Measurements from ENCODE around the gene KIAA0040.

Gene KIAA0040

DNA sequence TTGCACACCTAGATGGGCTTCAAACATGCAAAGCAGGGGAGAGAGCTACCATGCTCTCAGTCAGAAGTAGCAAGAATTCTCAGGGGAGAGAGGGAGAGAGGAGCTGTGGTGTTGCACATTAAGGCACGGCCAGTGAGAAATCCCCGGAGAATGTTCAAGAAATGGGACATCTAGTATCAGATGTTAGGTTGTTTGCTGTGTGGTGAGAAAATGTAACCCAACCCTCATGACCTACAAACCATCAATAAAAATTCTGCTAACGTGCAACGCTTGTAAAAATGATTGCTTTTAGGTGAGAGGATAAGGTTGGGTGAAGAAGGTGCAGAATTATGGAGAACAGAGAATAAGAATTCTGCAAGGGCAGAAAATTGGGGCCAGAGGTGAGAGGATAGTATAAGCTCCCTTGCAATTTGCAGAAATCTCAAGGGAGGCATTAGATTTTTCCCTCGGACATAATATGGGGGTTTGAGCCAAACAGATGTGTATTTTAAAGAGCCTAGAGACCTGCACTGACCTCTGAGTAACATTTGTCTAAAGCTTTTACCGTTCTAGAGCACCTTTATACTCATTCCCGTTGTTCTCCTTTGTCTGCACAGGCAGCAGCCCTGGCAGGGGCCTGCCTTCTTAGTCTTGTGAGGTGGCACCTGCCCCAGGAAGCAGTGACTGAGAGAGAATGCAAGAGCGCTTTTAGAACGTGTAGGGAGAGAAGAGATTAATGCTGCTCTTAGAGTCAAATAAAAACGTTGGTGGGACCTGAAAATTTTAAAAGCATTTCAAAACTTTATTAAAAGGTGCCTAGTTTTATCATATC is 25.4 kb upstream of the KIAA0040 start:
- WGBS (ENCODE audit: extremely low coverage, insufficient coverage, low lambda C conversion rate), result no CpG with 5 or more reads among the region's 10 CpGs
- Histone ChIP-seq H2AK5ac (ENCODE audit: low read length) (no peak overlapping the region), H3K56ac (ENCODE audit: low read length) (no peak overlapping the region), H3K4me2 (ENCODE audit: low read length) (no peak overlapping the region), H3K27me3 (ENCODE audit: insufficient read depth, low read length, poor library complexity) (no peaks in the 10 kb centered on the region), H3K4me3 (ENCODE audit: low read length) (no peak overlapping the region), H4K8ac (ENCODE audit: low read depth, low read length) (no peak overlapping the region), H3K18ac (ENCODE audit: low read length) (no peak overlapping the region), H3K23ac (ENCODE audit: low read length) (no peak overlapping the region), H2BK120ac (ENCODE audit: low read depth, low read length) (no peak overlapping the region), H3K27ac (ENCODE audit: low read depth, low read length) (no peak overlapping the region), H3K9ac (ENCODE audit: low read length) (no peak overlapping the region), H3K36me3 (ENCODE audit: control insufficient read depth, insufficient read depth, low read length) (no peaks in the 10 kb centered on the region), H2BK15ac (replicated peaks; ENCODE audit: low read depth) (no peak overlapping the region), H4K5ac (ENCODE audit: low read length) (no peak overlapping the region), H3K79me1 (ENCODE audit: low read length) (no peaks in the 10 kb centered on the region), H2BK5ac (ENCODE audit: low read length) (no peak overlapping the region), H3K79me2 (ENCODE audit: control insufficient read depth, insufficient read depth, low read length) (no peaks in the 10 kb centered on the region), H3K4ac (ENCODE audit: low read depth, low read length) (no peak overlapping the region), H3K4me1 (ENCODE audit: control insufficient read depth, low read depth, low read length) (peaks cover 2% of the 10 kb centered on the region)
- DNase-seq, result no peak

DNA sequence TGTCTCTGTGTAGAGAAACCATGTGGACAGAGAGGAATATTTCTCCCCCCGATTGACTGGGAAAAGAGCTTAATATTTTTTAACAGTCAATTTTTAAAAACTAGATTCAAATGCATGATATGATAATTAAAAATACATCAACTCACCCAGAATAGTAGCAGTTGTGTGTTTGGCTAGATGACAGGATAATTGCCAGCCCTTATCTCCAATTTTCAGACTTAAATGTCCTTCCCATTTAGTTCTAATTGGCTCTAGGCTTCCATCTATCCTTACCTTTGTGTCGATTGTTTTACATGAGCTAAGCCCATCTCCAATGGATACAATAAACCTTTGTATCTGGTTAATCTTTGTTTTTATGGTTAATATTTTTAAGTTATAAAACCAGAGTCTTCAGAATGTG is 23.9 kb upstream of the KIAA0040 start:
- no peaks in the 10 kb centered on the region for H3K79me2 ChIP-seq (ENCODE audit: control insufficient read depth, insufficient read depth, low read length)
- no peak overlapping the region for H3K56ac ChIP-seq (ENCODE audit: low read length)
- H3K27ac ChIP-seq (ENCODE audit: low read depth, low read length), result no peak overlapping the region
- no peak overlapping the region for H2BK120ac ChIP-seq (ENCODE audit: low read depth, low read length)
- no peak overlapping the region for H3K4me2 ChIP-seq (ENCODE audit: low read length)
- no peaks in the 10 kb centered on the region for H3K79me1 ChIP-seq (ENCODE audit: low read length)
- no CpG with 5 or more reads among the region's 2 CpGs for WGBS (ENCODE audit: extremely low coverage, insufficient coverage, low lambda C conversion rate)
- no peak overlapping the region for H3K4ac ChIP-seq (ENCODE audit: low read depth, low read length)
- no peak for DNase-seq
- no peaks in the 10 kb centered on the region for H3K27me3 ChIP-seq (ENCODE audit: insufficient read depth, low read length, poor library complexity)
- no peak overlapping the region for H3K9ac ChIP-seq (ENCODE audit: low read length)
- H3K4me1 ChIP-seq (ENCODE audit: control insufficient read depth, low read depth, low read length), result no peaks in the 10 kb centered on the region
- no peak overlapping the region for H3K23ac ChIP-seq (ENCODE audit: low read length)
- no peak overlapping the region for H3K18ac ChIP-seq (ENCODE audit: low read length)
- H3K4me3 ChIP-seq (ENCODE audit: low read length), result no peak overlapping the region
- no peak overlapping the region for H2BK15ac ChIP-seq (replicated peaks; ENCODE audit: low read depth)
- no peak overlapping the region for H4K5ac ChIP-seq (ENCODE audit: low read length)
- no peaks in the 10 kb centered on the region for H3K36me3 ChIP-seq (ENCODE audit: control insufficient read depth, insufficient read depth, low read length)
- no peak overlapping the region for H2AK5ac ChIP-seq (ENCODE audit: low read length)
- H4K8ac ChIP-seq (ENCODE audit: low read depth, low read length), result no peak overlapping the region
- H2BK5ac ChIP-seq (ENCODE audit: low read length), result no peak overlapping the region

DNA sequence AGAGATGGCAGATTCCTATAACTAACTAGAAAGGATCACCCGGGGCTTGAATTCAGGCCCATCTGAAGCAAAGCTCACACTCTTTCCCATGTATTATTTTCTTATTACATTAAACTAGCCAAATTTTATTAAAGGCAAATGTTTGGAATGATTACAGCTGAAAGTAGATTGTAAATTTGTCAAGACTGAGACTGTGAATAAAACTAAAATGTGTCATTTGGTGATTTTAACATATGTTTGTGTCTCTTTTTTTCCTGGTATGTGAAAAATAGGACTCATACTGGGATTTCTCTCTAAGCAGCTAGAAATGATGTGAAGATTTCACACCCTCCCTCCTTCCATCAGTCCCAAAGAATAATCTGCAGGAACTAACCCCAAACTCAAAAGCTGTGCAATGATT is 19.1 kb upstream of the KIAA0040 start:
- Histone ChIP-seq H3K79me1 (ENCODE audit: low read length) (no peaks in the 10 kb centered on the region), H3K9ac (ENCODE audit: low read length) (no peak overlapping the region), H3K27ac (ENCODE audit: low read depth, low read length) (no peak overlapping the region), H3K4ac (ENCODE audit: low read depth, low read length) (no peak overlapping the region), H2BK15ac (replicated peaks; ENCODE audit: low read depth) (no peak overlapping the region), H2BK120ac (ENCODE audit: low read depth, low read length) (no peak overlapping the region), H3K36me3 (ENCODE audit: control insufficient read depth, insufficient read depth, low read length) (no peaks in the 10 kb centered on the region), H3K23ac (ENCODE audit: low read length) (no peak overlapping the region), H2AK5ac (ENCODE audit: low read length) (no peak overlapping the region), H3K4me3 (ENCODE audit: low read length) (no peak overlapping the region), H4K8ac (ENCODE audit: low read depth, low read length) (no peak overlapping the region), H3K27me3 (ENCODE audit: insufficient read depth, low read length, poor library complexity) (no peaks in the 10 kb centered on the region), H3K79me2 (ENCODE audit: control insufficient read depth, insufficient read depth, low read length) (no peaks in the 10 kb centered on the region), H4K5ac (ENCODE audit: low read length) (no peak overlapping the region), H2BK5ac (ENCODE audit: low read length) (no peak overlapping the region), H3K56ac (ENCODE audit: low read length) (no peak overlapping the region), H3K4me2 (ENCODE audit: low read length) (no peak overlapping the region), H3K18ac (ENCODE audit: low read length) (no peak overlapping the region), H3K4me1 (ENCODE audit: control insufficient read depth, low read depth, low read length) (no peaks in the 10 kb centered on the region)
- no peak for DNase-seq
- WGBS (ENCODE audit: extremely low coverage, insufficient coverage, low lambda C conversion rate), result no CpG with 5 or more reads among the region's 1 CpG

DNA sequence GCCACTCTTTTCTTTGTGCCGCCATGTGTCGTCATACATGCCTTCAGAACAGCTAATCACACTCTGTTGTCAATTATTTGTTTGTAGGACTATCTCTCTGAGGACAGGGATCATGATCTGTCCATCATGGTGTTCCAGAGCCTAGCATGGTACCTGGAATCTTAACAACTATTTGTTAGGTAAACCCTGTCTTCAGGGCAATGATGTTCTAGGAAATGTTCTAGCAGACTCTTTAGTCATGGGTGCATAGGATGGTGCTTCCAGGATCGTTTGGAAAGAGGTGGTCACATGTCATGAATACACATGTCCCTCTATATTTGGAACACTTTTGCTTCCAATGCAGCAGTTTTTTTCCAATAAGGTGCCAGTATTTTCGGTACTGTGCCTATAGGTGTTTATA is 18.2 kb upstream of the KIAA0040 start:
- H3K23ac ChIP-seq (ENCODE audit: low read length), result no peak overlapping the region
- whole genome bisulfite sequencing (ENCODE audit: extremely low coverage, insufficient coverage, low lambda C conversion rate), result no CpG with 5 or more reads among the region's 4 CpGs
- no peak for DNase-seq
- no peak overlapping the region for H3K4ac ChIP-seq (ENCODE audit: low read depth, low read length)
- H3K36me3 ChIP-seq (ENCODE audit: control insufficient read depth, insufficient read depth, low read length), result no peaks in the 10 kb centered on the region
- no peak overlapping the region for H3K4me3 ChIP-seq (ENCODE audit: low read length)
- H3K4me2 ChIP-seq (ENCODE audit: low read length), result no peak overlapping the region
- H3K9ac ChIP-seq (ENCODE audit: low read length), result no peak overlapping the region
- H3K18ac ChIP-seq (ENCODE audit: low read length), result no peak overlapping the region
- no peak overlapping the region for H4K5ac ChIP-seq (ENCODE audit: low read length)
- no peaks in the 10 kb centered on the region for H3K79me1 ChIP-seq (ENCODE audit: low read length)
- H2BK5ac ChIP-seq (ENCODE audit: low read length), result no peak overlapping the region
- no peaks in the 10 kb centered on the region for H3K79me2 ChIP-seq (ENCODE audit: control insufficient read depth, insufficient read depth, low read length)
- H3K4me1 ChIP-seq (ENCODE audit: control insufficient read depth, low read depth, low read length), result no peaks in the 10 kb centered on the region
- no peak overlapping the region for H2BK120ac ChIP-seq (ENCODE audit: low read depth, low read length)
- no peak overlapping the region for H4K8ac ChIP-seq (ENCODE audit: low read depth, low read length)
- H2BK15ac ChIP-seq (replicated peaks; ENCODE audit: low read depth), result no peak overlapping the region
- H3K27me3 ChIP-seq (ENCODE audit: insufficient read depth, low read length, poor library complexity), result no peaks in the 10 kb centered on the region
- no peak overlapping the region for H3K56ac ChIP-seq (ENCODE audit: low read length)
- no peak overlapping the region for H3K27ac ChIP-seq (ENCODE audit: low read depth, low read length)
- H2AK5ac ChIP-seq (ENCODE audit: low read length), result no peak overlapping the region

GRCh38 chr1:175209493-175209921 is 16.9 kb upstream of the KIAA0040 start:
- H3K9ac ChIP-seq (ENCODE audit: low read length), result no peak overlapping the region
- H2BK120ac ChIP-seq (ENCODE audit: low read depth, low read length), result no peak overlapping the region
- no peak overlapping the region for H4K8ac ChIP-seq (ENCODE audit: low read depth, low read length)
- no peaks in the 10 kb centered on the region for H3K4me1 ChIP-seq (ENCODE audit: control insufficient read depth, low read depth, low read length)
- no peak overlapping the region for H3K18ac ChIP-seq (ENCODE audit: low read length)
- WGBS (ENCODE audit: extremely low coverage, insufficient coverage, low lambda C conversion rate), result no CpG with 5 or more reads among the region's 1 CpG
- H3K4ac ChIP-seq (ENCODE audit: low read depth, low read length), result no peak overlapping the region
- H3K79me2 ChIP-seq (ENCODE audit: control insufficient read depth, insufficient read depth, low read length), result no peaks in the 10 kb centered on the region
- no peak overlapping the region for H3K23ac ChIP-seq (ENCODE audit: low read length)
- H3K56ac ChIP-seq (ENCODE audit: low read length), result no peak overlapping the region
- H3K4me2 ChIP-seq (ENCODE audit: low read length), result no peak overlapping the region
- no peaks in the 10 kb centered on the region for H3K27me3 ChIP-seq (ENCODE audit: insufficient read depth, low read length, poor library complexity)
- no peaks in the 10 kb centered on the region for H3K79me1 ChIP-seq (ENCODE audit: low read length)
- no peak overlapping the region for H2BK5ac ChIP-seq (ENCODE audit: low read length)
- no peak overlapping the region for H2BK15ac ChIP-seq (replicated peaks; ENCODE audit: low read depth)
- H3K36me3 ChIP-seq (ENCODE audit: control insufficient read depth, insufficient read depth, low read length), result no peaks in the 10 kb centered on the region
- H4K5ac ChIP-seq (ENCODE audit: low read length), result no peak overlapping the region
- no peak overlapping the region for H3K27ac ChIP-seq (ENCODE audit: low read depth, low read length)
- no peak overlapping the region for H3K4me3 ChIP-seq (ENCODE audit: low read length)
- H2AK5ac ChIP-seq (ENCODE audit: low read length), result no peak overlapping the region
- DNase-seq, result no peak

All from mesendoderm (in vitro differentiated cells).